ENCODE results near the gene COBL. TPM values are rescaled to one million over a fixed set of nuclear protein-coding genes. Genes with fewer than 3 reads are reported as not detected.

COBL gene
- total and polyA plus RNA-seq, 9 of the 15 experiments (the other 6 are each of a cell fraction or from before 2014, with no cell fraction given) = 0.01 to 2.4 (median 0.09) TPM; not detected in 3

DNA sequence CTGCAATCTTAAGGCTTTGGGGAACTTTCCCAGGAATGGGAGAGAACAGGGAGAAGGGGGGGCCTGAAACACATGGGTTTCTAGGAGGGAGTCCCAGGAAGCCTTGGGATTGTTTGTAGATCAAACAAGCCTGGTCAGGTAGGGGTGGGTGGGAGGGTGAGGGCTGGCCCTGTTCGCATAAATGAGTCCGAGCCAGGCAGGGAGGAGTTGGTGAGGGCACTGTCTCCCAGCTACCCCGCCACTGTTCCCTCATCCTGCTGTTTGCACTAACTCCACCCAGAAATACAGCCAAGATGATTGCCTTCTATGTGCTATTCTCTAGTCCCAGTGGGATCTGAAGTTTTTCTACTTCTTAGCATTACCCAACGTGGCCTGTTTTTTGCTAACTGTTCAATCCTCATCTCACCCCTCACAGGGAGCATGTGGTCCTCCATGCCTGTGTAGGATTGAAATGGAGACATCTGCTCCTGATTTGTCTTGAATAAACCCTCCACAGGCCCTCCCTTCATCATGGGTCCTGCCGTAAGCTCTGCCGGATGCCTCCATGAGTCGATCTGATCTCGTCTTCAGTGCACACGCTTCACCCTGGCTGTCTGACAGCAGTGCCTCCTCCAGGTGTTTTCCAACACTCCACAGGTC, 257.0 kb downstream of the COBL start (continued):
- TF ChIP-seq NR1H2 (CRISPR knock-in tag; IDR thresholded peaks at IDR 0.05) = no peak
- no peak for TF ChIP-seq MTA3 (IDR thresholded peaks at IDR 0.05; ENCODE audit: borderline replicate concordance)
- no peak for TF ChIP-seq SRSF9 (IDR thresholded peaks at IDR 0.05; ENCODE audit: borderline replicate concordance, low read depth, low read length)

DNA sequence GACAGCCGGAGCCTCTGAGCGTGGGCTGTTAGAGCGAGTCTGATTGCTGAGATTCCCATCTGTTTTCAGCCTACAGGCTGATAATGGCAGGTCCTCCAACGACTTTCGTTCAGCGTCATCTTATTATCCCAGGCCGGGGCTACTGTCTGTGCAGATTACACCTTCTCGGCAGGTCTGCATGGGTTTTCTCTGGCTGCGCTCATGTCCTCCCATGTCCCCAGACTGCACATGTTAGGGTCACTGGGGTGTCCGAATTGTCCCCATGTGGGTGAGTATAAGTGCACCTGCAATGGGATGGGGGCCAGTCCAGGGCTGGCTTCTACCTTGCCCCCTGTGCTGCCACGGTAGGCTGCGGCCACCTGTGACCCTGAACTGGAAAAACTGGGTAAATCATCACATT, 257.8 kb downstream of the COBL start:
- in situ Hi-C loops (cut with MboI) = no loop called here

More for the DNA sequence above, 257.8 kb downstream of the COBL start:
- intact Hi-C loops (cut with micrococcal nuclease) = no loop called here
- Histone ChIP-seq H3K9me3 (replicated peaks; ENCODE audit: control insufficient read depth, insufficient read depth, low read depth, low read length) (no peaks in the 10 kb centered on the region), H2AFZ (ENCODE audit: low read depth, low read length) (no peak overlapping the region), H4K20me1 (replicated peaks; ENCODE audit: control insufficient read depth, insufficient read depth, low read length) (peaks cover 3% of the 10 kb centered on the region; the same call in 1 of the 2 replicates), H3K4me2 (ENCODE audit: insufficient read depth, low read length) (no peak overlapping the region), H3K27ac (ENCODE audit: extremely low read depth, low read depth, low read length) (no peak overlapping the region), H3K4me1 (replicated peaks in 1 of 2; ENCODE audit: control insufficient read depth in 2 of 2, insufficient read depth in 2 of 2, low read length in 2 of 2) (no peaks in the 10 kb centered on the region; a peak in 1 of 5 replicates), H3K9ac (ENCODE audit: insufficient read depth in 1 of 2, low read depth in 2 of 2, low read length in 2 of 2) (no peak overlapping the region), H3K27me3 (ENCODE audit: control insufficient read depth in 2 of 2, insufficient read depth in 2 of 2, low read length in 2 of 2) (peaks cover 15 to 31% of the 10 kb centered on the region in 2 experiments), H3K36me3 (ENCODE audit: control insufficient read depth, insufficient read depth, low read length) (no peaks in the 10 kb centered on the region), H3K9me1 (ENCODE audit: control insufficient read depth, insufficient read depth, low read length) (no peaks in the 10 kb centered on the region), H3K79me2 (ENCODE audit: control insufficient read depth, insufficient read depth, low read length) (no peaks in the 10 kb centered on the region), H3K4me3 (no peak overlapping the region)
- 0 out of 2 replicates have a peak, but pooled peaks have one; percentile 10 for TF ChIP-seq CBFA2T3 (IDR thresholded peaks at IDR 0.05)
- TF ChIP-seq, protein P1, sequence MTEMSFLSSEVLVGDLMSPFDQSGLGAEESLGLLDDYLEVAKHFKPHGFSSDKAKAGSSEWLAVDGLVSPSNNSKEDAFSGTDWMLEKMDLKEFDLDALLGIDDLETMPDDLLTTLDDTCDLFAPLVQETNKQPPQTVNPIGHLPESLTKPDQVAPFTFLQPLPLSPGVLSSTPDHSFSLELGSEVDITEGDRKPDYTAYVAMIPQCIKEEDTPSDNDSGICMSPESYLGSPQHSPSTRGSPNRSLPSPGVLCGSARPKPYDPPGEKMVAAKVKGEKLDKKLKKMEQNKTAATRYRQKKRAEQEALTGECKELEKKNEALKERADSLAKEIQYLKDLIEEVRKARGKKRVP (CRISPR knock-in tag; IDR thresholded peaks at IDR 0.05) = no peak
- no peak for TF ChIP-seq TAF7 (tag; IDR thresholded peaks at IDR 0.05)
- TF ChIP-seq, protein P2, sequence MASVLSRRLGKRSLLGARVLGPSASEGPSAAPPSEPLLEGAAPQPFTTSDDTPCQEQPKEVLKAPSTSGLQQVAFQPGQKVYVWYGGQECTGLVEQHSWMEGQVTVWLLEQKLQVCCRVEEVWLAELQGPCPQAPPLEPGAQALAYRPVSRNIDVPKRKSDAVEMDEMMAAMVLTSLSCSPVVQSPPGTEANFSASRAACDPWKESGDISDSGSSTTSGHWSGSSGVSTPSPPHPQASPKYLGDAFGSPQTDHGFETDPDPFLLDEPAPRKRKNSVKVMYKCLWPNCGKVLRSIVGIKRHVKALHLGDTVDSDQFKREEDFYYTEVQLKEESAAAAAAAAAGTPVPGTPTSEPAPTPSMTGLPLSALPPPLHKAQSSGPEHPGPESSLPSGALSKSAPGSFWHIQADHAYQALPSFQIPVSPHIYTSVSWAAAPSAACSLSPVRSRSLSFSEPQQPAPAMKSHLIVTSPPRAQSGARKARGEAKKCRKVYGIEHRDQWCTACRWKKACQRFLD (CRISPR knock-in tag; IDR thresholded peaks at IDR 0.05) = no peak
- TF ChIP-seq, protein P3, sequence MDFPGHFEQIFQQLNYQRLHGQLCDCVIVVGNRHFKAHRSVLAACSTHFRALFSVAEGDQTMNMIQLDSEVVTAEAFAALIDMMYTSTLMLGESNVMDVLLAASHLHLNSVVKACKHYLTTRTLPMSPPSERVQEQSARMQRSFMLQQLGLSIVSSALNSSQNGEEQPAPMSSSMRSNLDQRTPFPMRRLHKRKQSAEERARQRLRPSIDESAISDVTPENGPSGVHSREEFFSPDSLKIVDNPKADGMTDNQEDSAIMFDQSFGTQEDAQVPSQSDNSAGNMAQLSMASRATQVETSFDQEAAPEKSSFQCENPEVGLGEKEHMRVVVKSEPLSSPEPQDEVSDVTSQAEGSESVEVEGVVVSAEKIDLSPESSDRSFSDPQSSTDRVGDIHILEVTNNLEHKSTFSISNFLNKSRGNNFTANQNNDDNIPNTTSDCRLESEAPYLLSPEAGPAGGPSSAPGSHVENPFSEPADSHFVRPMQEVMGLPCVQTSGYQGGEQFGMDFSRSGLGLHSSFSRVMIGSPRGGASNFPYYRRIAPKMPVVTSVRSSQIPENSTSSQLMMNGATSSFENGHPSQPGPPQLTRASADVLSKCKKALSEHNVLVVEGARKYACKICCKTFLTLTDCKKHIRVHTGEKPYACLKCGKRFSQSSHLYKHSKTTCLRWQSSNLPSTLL (IDR thresholded peaks at IDR 0.05) = no peak
- CTCF ChIA-PET (ENCODE audit: low intra/inter-chr PET ratio) = no interaction called here
- POLR2A ChIA-PET = no interaction called here
- no peak for DNase-seq (ENCODE audit: extremely low read depth in 1 of 4, low spot score in 3 of 4)
- FAIRE-seq = no peak
- whole genome bisulfite sequencing (ENCODE audit: insufficient coverage, low coverage, missing lambda C conversion rate) = under 1% methylated on average over 12 of the region's 12 CpGs
- no peak for ATAC-seq
- BruUV-seq (replicated peaks) = no TSS peak
